ENCODE data around the gene PRRX1. TPM values are rescaled to one million over a fixed set of nuclear protein-coding genes. Genes with fewer than 3 reads are reported as not detected.

The PRRX1 gene
- total RNA-seq, 2 donors from 2014 or later, result 66.6 to 171 TPM

GRCh38 chr1:170758992-170759391 lies 95.1 kb downstream of the PRRX1 start:
- Histone ChIP-seq H3K27ac (no peak overlapping the region), H3K4me1 (ENCODE audit: control insufficient read depth in 1 of 2, low read depth in 2 of 2) (no peaks in the 10 kb centered on the region), H3K36me3 (no peaks in the 10 kb centered on the region)

GRCh38 chr1:170765279-170765678 lies 101.3 kb downstream of the PRRX1 start:
- Histone ChIP-seq H3K36me3 (no peaks in the 10 kb centered on the region), H3K27me3 (replicated peaks; ENCODE audit: insufficient read depth) (no peaks in the 10 kb centered on the region), H3K27ac (no peak overlapping the region), H3K9me3 (no peaks in the 10 kb centered on the region), H3K4me1 (ENCODE audit: control insufficient read depth in 1 of 2, low read depth in 2 of 2) (no peaks in the 10 kb centered on the region), H3K4me3 (no peak overlapping the region)
- DNase-seq (ENCODE audit: low spot score) (no peak), ATAC-seq (ENCODE audit: insufficient number of reproducible peaks, low FRiP score, low read depth) (no peak)
- no peak for TF ChIP-seq CTCF (IDR thresholded peaks at IDR 0.05)

More at GRCh38 chr1:170758992-170759391, 95.1 kb downstream of the PRRX1 start:
- H3K9me3 ChIP-seq, result no peaks in the 10 kb centered on the region
- H3K27me3 ChIP-seq (replicated peaks; ENCODE audit: insufficient read depth), result no peaks in the 10 kb centered on the region
- TF ChIP-seq CTCF (IDR thresholded peaks at IDR 0.05), result no peak
- no peak overlapping the region for H3K4me3 ChIP-seq
- ATAC-seq (ENCODE audit: insufficient number of reproducible peaks, low FRiP score, low read depth) (no peak), DNase-seq (ENCODE audit: low spot score) (no peak)

- TF ChIP-seq CTCF (IDR thresholded peaks at IDR 0.05), result peak; percentile 72
- H3K4me1 ChIP-seq (ENCODE audit: control insufficient read depth in 1 of 2, low read depth in 2 of 2), result no peaks in the 10 kb centered on the region
- no peaks in the 10 kb centered on the region for H3K27me3 ChIP-seq (replicated peaks; ENCODE audit: insufficient read depth)
- H3K27ac ChIP-seq, result no peak overlapping the region
- H3K36me3 ChIP-seq, result no peaks in the 10 kb centered on the region
- ATAC-seq (ENCODE audit: insufficient number of reproducible peaks, low FRiP score, low read depth), result no peak
- H3K9me3 ChIP-seq, result no peaks in the 10 kb centered on the region
- DNase-seq (ENCODE audit: low spot score), result no peak
- no peak overlapping the region for H3K4me3 ChIP-seq
Measured at GRCh38 chr1:170765712-170766330, 101.9 kb downstream of the PRRX1 start.

GRCh38 chr1:170768929-170769328 lies 105.0 kb downstream of the PRRX1 start:
- Histone ChIP-seq H3K36me3 (no peaks in the 10 kb centered on the region), H3K4me3 (no peak overlapping the region), H3K27me3 (replicated peaks; ENCODE audit: insufficient read depth) (no peaks in the 10 kb centered on the region), H3K4me1 (ENCODE audit: control insufficient read depth in 1 of 2, low read depth in 2 of 2) (no peaks in the 10 kb centered on the region), H3K27ac (no peak overlapping the region), H3K9me3 (no peaks in the 10 kb centered on the region)
- no peak for DNase-seq (ENCODE audit: low spot score)
- no peak for ATAC-seq (ENCODE audit: insufficient number of reproducible peaks, low FRiP score, low read depth)
- no peak for TF ChIP-seq CTCF (IDR thresholded peaks at IDR 0.05)

- H3K4me1 ChIP-seq (ENCODE audit: control insufficient read depth in 1 of 2, low read depth in 2 of 2), result no peaks in the 10 kb centered on the region
- no peak for TF ChIP-seq CTCF (IDR thresholded peaks at IDR 0.05)
- no peak for ATAC-seq (ENCODE audit: insufficient number of reproducible peaks, low FRiP score, low read depth)
- DNase-seq (ENCODE audit: low spot score), result no peak
- H3K27me3 ChIP-seq (replicated peaks; ENCODE audit: insufficient read depth), result no peaks in the 10 kb centered on the region
- H3K9me3 ChIP-seq, result no peaks in the 10 kb centered on the region
- no peak overlapping the region for H3K27ac ChIP-seq
- H3K4me3 ChIP-seq, result no peak overlapping the region
- no peaks in the 10 kb centered on the region for H3K36me3 ChIP-seq
Measured at GRCh38 chr1:170769691-170770090, 105.8 kb downstream of the PRRX1 start.

All from thoracic aorta (tissue), 2 donors.